GM21619 (cell line): ENCODE measurements around the gene KRT3.
"Not testable (repeated sequence)": the region's sequence is repeated elsewhere in the genome, so short reads cannot be mapped to it uniquely, and the experiment has no call there.

Experiments used
- ATAC-seq: cut with Tn5 transposase; IDR thresholded peaks from one replicate; pipeline ENCODE4 v1.9.1; 2021; ENCODE audit not compliant: unreplicated experiment

The KRT3 gene

GRCh38 chr12:52798671-52799504 is 3.0 kb upstream of the KRT3 start:
- no peak for ATAC-seq

GRCh38 chr12:52798003-52798670 is 2.2 kb upstream of the KRT3 start:
- no peak for ATAC-seq

GRCh38 chr12:52797529-52797894 is 1.6 kb upstream of the KRT3 start:
- ATAC-seq = no peak

GRCh38 chr12:52796839-52797528 is 1.1 kb upstream of the KRT3 start:
- no peak for ATAC-seq

GRCh38 chr12:52796429-52796794 is 495 bp upstream of the KRT3 start:
- ATAC-seq = no peak

- ATAC-seq = not testable (repeated sequence)
Observed at GRCh38 chr12:52795332-52795674, 614 bp downstream of the KRT3 start.

GRCh38 chr12:52794479-52795331 is 1.2 kb downstream of the KRT3 start:
- no peak for ATAC-seq

- ATAC-seq = no peak
Observed at GRCh38 chr12:52792185-52793029, 3.5 kb downstream of the KRT3 start.

- ATAC-seq = no peak
Observed at GRCh38 chr12:52791271-52792184, 4.4 kb downstream of the KRT3 start.

GRCh38 chr12:52790427-52791270 is 5.3 kb downstream of the KRT3 start:
- no peak for ATAC-seq

GRCh38 chr12:52789637-52790426 is 6.1 kb downstream of the KRT3 start:
- no peak for ATAC-seq

- ATAC-seq = no peak
Observed at GRCh38 chr12:52788876-52789636, 6.9 kb downstream of the KRT3 start.

- ATAC-seq = no peak
Observed at GRCh38 chr12:52788192-52788875, 7.6 kb downstream of the KRT3 start.

GRCh38 chr12:52787324-52788191 is 8.4 kb downstream of the KRT3 start:
- ATAC-seq = no peak

GRCh38 chr12:52784909-52785308 is 11.0 kb downstream of the KRT3 start:
- no peak for ATAC-seq
